ENCODE measurements around the gene SBK2.

GRCh38 chr19:55520691-55521292 lies 16.1 kb downstream of the SBK2 start:
- TF ChIP-seq POLR2A (IDR thresholded peaks at IDR 0.05; ENCODE audit: low read length): no peak
- no peak for TF ChIP-seq GATA1 (IDR thresholded peaks at IDR 0.05; ENCODE audit: low read depth, low read length)

Measured in erythroblast (primary cell).